ENCODE measurements around the gene FGG. TPM values are rescaled to one million over a fixed set of nuclear protein-coding genes. Genes with fewer than 3 reads are reported as not detected.

Gene FGG
- total RNA-seq, 2 donors from 2014 or later: 0.89 TPM; not detected in 1

DNA sequence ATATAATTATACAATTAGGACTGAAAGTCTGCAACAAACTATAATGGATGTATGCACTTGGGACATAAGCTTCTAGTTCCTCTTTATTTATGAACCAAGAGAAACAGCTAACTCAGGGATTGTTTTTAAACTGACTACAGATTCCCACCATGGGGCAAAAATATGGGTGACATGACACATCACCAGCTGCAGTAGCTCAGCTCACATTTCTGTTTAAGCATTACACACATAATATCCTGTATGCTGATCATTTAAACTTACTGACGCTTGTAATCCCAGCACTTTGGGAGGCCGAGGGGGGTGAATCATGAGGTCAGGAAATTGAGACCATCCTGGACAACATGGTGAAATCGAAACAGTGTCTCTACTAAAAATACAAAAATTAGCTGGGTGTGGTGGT lies 38.1 kb downstream of the FGG start:
- TF ChIP-seq, protein P1, sequence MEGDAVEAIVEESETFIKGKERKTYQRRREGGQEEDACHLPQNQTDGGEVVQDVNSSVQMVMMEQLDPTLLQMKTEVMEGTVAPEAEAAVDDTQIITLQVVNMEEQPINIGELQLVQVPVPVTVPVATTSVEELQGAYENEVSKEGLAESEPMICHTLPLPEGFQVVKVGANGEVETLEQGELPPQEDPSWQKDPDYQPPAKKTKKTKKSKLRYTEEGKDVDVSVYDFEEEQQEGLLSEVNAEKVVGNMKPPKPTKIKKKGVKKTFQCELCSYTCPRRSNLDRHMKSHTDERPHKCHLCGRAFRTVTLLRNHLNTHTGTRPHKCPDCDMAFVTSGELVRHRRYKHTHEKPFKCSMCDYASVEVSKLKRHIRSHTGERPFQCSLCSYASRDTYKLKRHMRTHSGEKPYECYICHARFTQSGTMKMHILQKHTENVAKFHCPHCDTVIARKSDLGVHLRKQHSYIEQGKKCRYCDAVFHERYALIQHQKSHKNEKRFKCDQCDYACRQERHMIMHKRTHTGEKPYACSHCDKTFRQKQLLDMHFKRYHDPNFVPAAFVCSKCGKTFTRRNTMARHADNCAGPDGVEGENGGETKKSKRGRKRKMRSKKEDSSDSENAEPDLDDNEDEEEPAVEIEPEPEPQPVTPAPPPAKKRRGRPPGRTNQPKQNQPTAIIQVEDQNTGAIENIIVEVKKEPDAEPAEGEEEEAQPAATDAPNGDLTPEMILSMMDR (conservative IDR thresholded peaks at IDR 0.05): no peak
- Histone ChIP-seq H3K9me3 (ENCODE audit: control insufficient read depth, low read length) (no peaks in the 10 kb centered on the region), H3K4me3 (ENCODE audit: low read length) (no peak overlapping the region), H3K4me1 (ENCODE audit: control insufficient read depth, insufficient read depth, low read length) (no peaks in the 10 kb centered on the region), H3K27me3 (ENCODE audit: control insufficient read depth, insufficient read depth, low read length, poor library complexity, severe bottlenecking) (no peaks in the 10 kb centered on the region), H3K36me3 (ENCODE audit: control insufficient read depth, insufficient read depth, low read length) (no peaks in the 10 kb centered on the region), H3K9ac (ENCODE audit: extremely low read depth, low read length, poor library complexity, severe bottlenecking) (no peak overlapping the region), H3K27ac (ENCODE audit: low read depth, low read length) (no peak overlapping the region)
- Mint-ChIP-seq H3K27me3 (ENCODE audit: insufficient read depth) (no peaks in the 10 kb centered on the region), H3K4me3 (no peak overlapping the region), H3K4me1 (peaks cover 5% of the 10 kb centered on the region), H3K27ac (no peak overlapping the region), H3K36me3 (ENCODE audit: low read depth) (no peaks in the 10 kb centered on the region), H3K9me3 (no peaks in the 10 kb centered on the region)
- WGBS, 2 experiments (ENCODE audit: insufficient coverage in 1 of 2, insufficient read length in 1 of 2): 76 to 95% methylated on average over 2 to 3 of the region's 3 CpGs
- DNase-seq: no peak

GRCh38 chr4:154573190-154573870 lies 39.1 kb downstream of the FGG start:
- Mint-ChIP-seq H3K27ac (no peak overlapping the region), H3K36me3 (ENCODE audit: low read depth) (no peaks in the 10 kb centered on the region), H3K9me3 (no peaks in the 10 kb centered on the region), H3K4me3 (no peak overlapping the region), H3K27me3 (ENCODE audit: insufficient read depth) (no peaks in the 10 kb centered on the region), H3K4me1 (peaks cover 4% of the 10 kb centered on the region)
- H3K27ac ChIP-seq (ENCODE audit: low read depth, low read length): no peak overlapping the region
- no peak for DNase-seq
- H3K4me3 ChIP-seq (ENCODE audit: low read length): no peak overlapping the region
- H3K27me3 ChIP-seq (ENCODE audit: control insufficient read depth, insufficient read depth, low read length, poor library complexity, severe bottlenecking): no peaks in the 10 kb centered on the region
- no peaks in the 10 kb centered on the region for H3K4me1 ChIP-seq (ENCODE audit: control insufficient read depth, insufficient read depth, low read length)
- TF ChIP-seq, protein P1 (conservative IDR thresholded peaks at IDR 0.05): no peak
- no peaks in the 10 kb centered on the region for H3K9me3 ChIP-seq (ENCODE audit: control insufficient read depth, low read length)
- WGBS, 2 experiments (ENCODE audit: insufficient coverage in 1 of 2, insufficient read length in 1 of 2): 88 to 94% methylated on average over 3 to 5 of the region's 5 CpGs
- no peak overlapping the region for H3K9ac ChIP-seq (ENCODE audit: extremely low read depth, low read length, poor library complexity, severe bottlenecking)
- no peaks in the 10 kb centered on the region for H3K36me3 ChIP-seq (ENCODE audit: control insufficient read depth, insufficient read depth, low read length)

- no peak overlapping the region for H3K9ac ChIP-seq (ENCODE audit: extremely low read depth, low read length, poor library complexity, severe bottlenecking)
- H3K4me3 ChIP-seq (ENCODE audit: low read length): no peak overlapping the region
- no peaks in the 10 kb centered on the region for H3K27me3 ChIP-seq (ENCODE audit: control insufficient read depth, insufficient read depth, low read length, poor library complexity, severe bottlenecking)
- no peak overlapping the region for H3K27ac ChIP-seq (ENCODE audit: low read depth, low read length)
- TF ChIP-seq, protein P1 (conservative IDR thresholded peaks at IDR 0.05): no peak
- no peaks in the 10 kb centered on the region for H3K36me3 Mint-ChIP-seq (ENCODE audit: low read depth)
- H3K36me3 ChIP-seq (ENCODE audit: control insufficient read depth, insufficient read depth, low read length): no peaks in the 10 kb centered on the region
- H3K4me1 ChIP-seq (ENCODE audit: control insufficient read depth, insufficient read depth, low read length): no peaks in the 10 kb centered on the region
- H3K4me3 Mint-ChIP-seq: no peak overlapping the region
- H3K4me1 Mint-ChIP-seq: no peaks in the 10 kb centered on the region
- H3K9me3 ChIP-seq (ENCODE audit: control insufficient read depth, low read length): no peaks in the 10 kb centered on the region
- DNase-seq: no peak
- H3K27ac Mint-ChIP-seq: no peak overlapping the region
- 93 to 95% methylated on average over 5 of the region's 5 CpGs for WGBS, 2 experiments (ENCODE audit: insufficient coverage in 1 of 2, insufficient read length in 1 of 2)
- no peaks in the 10 kb centered on the region for H3K27me3 Mint-ChIP-seq (ENCODE audit: insufficient read depth)
- no peaks in the 10 kb centered on the region for H3K9me3 Mint-ChIP-seq
Measured at GRCh38 chr4:154569584-154569983, 42.9 kb downstream of the FGG start.

All from endodermal cell (in vitro differentiated cells).